ENCODE results near the gene CLNK. TPM values are rescaled to one million over a fixed set of nuclear protein-coding genes. Genes with fewer than 3 reads are reported as not detected.

CLNK gene
- total and polyA plus RNA-seq, 4 donors, result under 0.01 to 0.01 (median under 0.01) TPM; not detected in 1

GRCh38 chr4:10706236-10706635, 21.7 kb upstream of the CLNK start:
- WGBS, result 53% methylated on average over 1 of the region's 1 CpG
- H3K4me3 ChIP-seq (ENCODE audit: low read depth in 1 of 3, low read length in 3 of 3), result no peak overlapping the region
- DNase-seq (ENCODE audit: low spot score), result no peak
- TF ChIP-seq NR2F2 (IDR thresholded peaks at IDR 0.05), result no peak
- H3K9me3 ChIP-seq (ENCODE audit: control insufficient read depth in 4 of 4, low read length in 3 of 4), result no peaks in the 10 kb centered on the region
- no peak overlapping the region for H3K27ac ChIP-seq (ENCODE audit: low read depth in 1 of 2, low read length in 2 of 2)
- no peaks in the 10 kb centered on the region for H3K4me1 ChIP-seq (ENCODE audit: control insufficient read depth in 4 of 4, insufficient read depth in 4 of 4, low read length in 3 of 4)
- H3K36me3 ChIP-seq (ENCODE audit: control insufficient read depth in 4 of 4, insufficient read depth in 3 of 4, low read depth in 1 of 4, low read length in 3 of 4), result no peaks in the 10 kb centered on the region
- H3K27me3 ChIP-seq (ENCODE audit: control insufficient read depth in 4 of 4, insufficient read depth in 4 of 4, low read length in 3 of 4), result peaks cover 0 to 3% (median 0%) of the 10 kb centered on the region in 4 donors
- H3K9ac ChIP-seq (ENCODE audit: low read depth in 1 of 2, low read length in 2 of 2), result no peak overlapping the region

GRCh38 chr4:10704430-10704810, 19.9 kb upstream of the CLNK start:
- Histone ChIP-seq H3K9me3 (ENCODE audit: control insufficient read depth in 4 of 4, low read length in 3 of 4) (no peaks in the 10 kb centered on the region), H3K27me3 (ENCODE audit: control insufficient read depth in 4 of 4, insufficient read depth in 4 of 4, low read length in 3 of 4) (peaks cover 0 to 2% (median 0%) of the 10 kb centered on the region in 4 donors), H3K9ac (ENCODE audit: low read depth in 1 of 2, low read length in 2 of 2) (no peak overlapping the region), H3K36me3 (ENCODE audit: control insufficient read depth in 4 of 4, insufficient read depth in 3 of 4, low read depth in 1 of 4, low read length in 3 of 4) (no peaks in the 10 kb centered on the region), H3K4me1 (ENCODE audit: control insufficient read depth in 4 of 4, insufficient read depth in 4 of 4, low read length in 3 of 4) (no peaks in the 10 kb centered on the region), H3K4me3 (ENCODE audit: low read depth in 1 of 3, low read length in 3 of 3) (no peak overlapping the region), H3K27ac (ENCODE audit: low read depth in 1 of 2, low read length in 2 of 2) (no peak overlapping the region)
- TF ChIP-seq MAX (IDR thresholded peaks at IDR 0.05) (no peak), ZBTB33 (IDR thresholded peaks at IDR 0.05) (no peak)
- DNase-seq (ENCODE audit: low spot score), result no peak

- Histone ChIP-seq H3K4me3 (ENCODE audit: low read depth in 1 of 3, low read length in 3 of 3) (no peak overlapping the region), H3K27ac (ENCODE audit: low read depth in 1 of 2, low read length in 2 of 2) (no peak overlapping the region), H3K36me3 (ENCODE audit: control insufficient read depth in 4 of 4, insufficient read depth in 3 of 4, low read depth in 1 of 4, low read length in 3 of 4) (no peaks in the 10 kb centered on the region), H3K4me1 (ENCODE audit: control insufficient read depth in 4 of 4, insufficient read depth in 4 of 4, low read length in 3 of 4) (no peaks in the 10 kb centered on the region), H3K27me3 (ENCODE audit: control insufficient read depth in 4 of 4, insufficient read depth in 4 of 4, low read length in 3 of 4) (no peaks in the 10 kb centered on the region), H3K9ac (ENCODE audit: low read depth in 1 of 2, low read length in 2 of 2) (no peak overlapping the region), H3K9me3 (ENCODE audit: control insufficient read depth in 4 of 4, low read length in 3 of 4) (peaks cover 0 to 3% (median 0%) of the 10 kb centered on the region in 4 donors)
- no peak for TF ChIP-seq RXRA (IDR thresholded peaks at IDR 0.05)
- DNase-seq (ENCODE audit: low spot score), result no peak
- WGBS, result 74% methylated on average over 3 of the region's 3 CpGs
Observed at GRCh38 chr4:10703766-10704429, 19.3 kb upstream of the CLNK start.

- no peaks in the 10 kb centered on the region for H3K27me3 ChIP-seq (ENCODE audit: control insufficient read depth in 4 of 4, insufficient read depth in 4 of 4, low read length in 3 of 4)
- H3K27ac ChIP-seq (ENCODE audit: low read depth in 1 of 2, low read length in 2 of 2), result no peak overlapping the region
- DNase-seq (ENCODE audit: low spot score), result no peak
- no peak overlapping the region for H3K9ac ChIP-seq (ENCODE audit: low read depth in 1 of 2, low read length in 2 of 2)
- no peaks in the 10 kb centered on the region for H3K36me3 ChIP-seq (ENCODE audit: control insufficient read depth in 4 of 4, insufficient read depth in 3 of 4, low read depth in 1 of 4, low read length in 3 of 4)
- H3K4me1 ChIP-seq (ENCODE audit: control insufficient read depth in 4 of 4, insufficient read depth in 4 of 4, low read length in 3 of 4), result no peaks in the 10 kb centered on the region
- TF ChIP-seq HNF4A (conservative IDR thresholded peaks at IDR 0.05), result no peak
- peaks cover 0 to 4% (median 0%) of the 10 kb centered on the region in 4 donors for H3K9me3 ChIP-seq (ENCODE audit: control insufficient read depth in 4 of 4, low read length in 3 of 4)
- 62% methylated on average over 5 of the region's 5 CpGs for WGBS
- H3K4me3 ChIP-seq (ENCODE audit: low read depth in 1 of 3, low read length in 3 of 3), result no peak overlapping the region
Observed at GRCh38 chr4:10703156-10703555, 18.6 kb upstream of the CLNK start.
